SK-N-MC (cell line): ENCODE results near the gene AP2S1.

Experiments
- EZH2 ChIP-seq: fragments of 200-600 bp; sonication (generic); IDR thresholded peaks from one replicate; pipeline ENCODE4 v1.6.1; 2017; ENCODE audit warnings: antibody characterized with exemption
- FOXP2 ChIP-seq: optimal IDR thresholded peaks from 2 replicates; pipeline ENCODE3; 2011; ENCODE audit warnings: mild to moderate bottlenecking, moderate library complexity; ENCODE audit not compliant: insufficient read depth; ENCODE audit errors: extremely low read length, control extremely low read depth
- POLR2AphosphoS5 ChIP-seq: IDR thresholded peaks from 2 replicates; pipeline ENCODE4 v1.6.1; 2012; ENCODE audit warnings: mild to moderate bottlenecking, low read depth, low read length, borderline replicate concordance

GRCh38 chr19:46881092-46881491, 30.4 kb upstream of the AP2S1 start:
- TF ChIP-seq POLR2AphosphoS5 (no peak), EZH2 (no peak), FOXP2 (no peak)
